ENCODE measurements around the gene RALGPS2. TPM values are rescaled to one million over a fixed set of nuclear protein-coding genes. Genes with fewer than 3 reads are reported as not detected.

The RALGPS2 gene
- polyA plus RNA-seq, 1 of the 3 experiments (the other 2 are of a cell fraction) = 5.1 TPM

GRCh38 chr1:178955391-178955954 lies 230.4 kb downstream of the RALGPS2 start:
- no peaks in the 10 kb centered on the region for H3K27me3 ChIP-seq (ENCODE audit: insufficient read depth)
- no peaks in the 10 kb centered on the region for H3K9me2 ChIP-seq
- no peak overlapping the region for H3K4me3 ChIP-seq (ENCODE audit: low read depth in 2 of 2, low read length in 1 of 2)
- no peak overlapping the region for H2AFZ ChIP-seq (ENCODE audit: low read depth)
- 8% methylated on average over 1 of the region's 1 CpG for WGBS (ENCODE audit: low lambda C conversion rate)
- H3K27ac ChIP-seq (ENCODE audit: low read depth in 2 of 2, low read length in 1 of 2) = no peak overlapping the region
- H3K9me3 ChIP-seq = no peaks in the 10 kb centered on the region
- no peaks in the 10 kb centered on the region for H3F3A ChIP-seq (replicated peaks; ENCODE audit: insufficient read depth)
- H4K20me1 ChIP-seq (ENCODE audit: insufficient read depth) = no peaks in the 10 kb centered on the region
- ChIA-PET POLR2A (no interaction called here), CTCF (no interaction called here)
- H3K36me3 ChIP-seq (replicated peaks in 1 of 2; ENCODE audit: control insufficient read depth in 1 of 2, insufficient read depth in 2 of 2, low read length in 1 of 2) = no peaks in the 10 kb centered on the region
- peaks cover 0 to 8% of the 10 kb centered on the region in 2 experiments; a peak in 1 of 4 replicates for H3K4me1 ChIP-seq (ENCODE audit: control insufficient read depth in 1 of 2, insufficient read depth in 2 of 2, low read depth in 1 of 2, low read length in 1 of 2)
- H3K79me2 ChIP-seq (ENCODE audit: insufficient read depth) = no peaks in the 10 kb centered on the region
- no peak overlapping the region for H3K4me2 ChIP-seq
- TF ChIP-seq RXRA (IDR thresholded peaks at IDR 0.05; ENCODE audit: borderline replicate concordance, low read depth) (no peak), YY1 (IDR thresholded peaks at IDR 0.05; ENCODE audit: low read depth) (no peak)
- DNase-seq = no peak
- H3K9ac ChIP-seq = no peak overlapping the region

GRCh38 chr1:178958491-178958890 lies 233.4 kb downstream of the RALGPS2 start:
- Histone ChIP-seq H3K4me2 (no peak overlapping the region), H3K4me3 (ENCODE audit: low read depth in 2 of 2, low read length in 1 of 2) (no peak overlapping the region), H3K9ac (no peak overlapping the region), H3K27me3 (ENCODE audit: insufficient read depth) (no peaks in the 10 kb centered on the region), H3K9me3 (no peaks in the 10 kb centered on the region), H2AFZ (ENCODE audit: low read depth) (no peak overlapping the region), H3K9me2 (no peaks in the 10 kb centered on the region), H3F3A (replicated peaks; ENCODE audit: insufficient read depth) (no peaks in the 10 kb centered on the region), H3K36me3 (replicated peaks in 1 of 2; ENCODE audit: control insufficient read depth in 1 of 2, insufficient read depth in 2 of 2, low read length in 1 of 2) (no peaks in the 10 kb centered on the region), H3K27ac (ENCODE audit: low read depth in 2 of 2, low read length in 1 of 2) (no peak overlapping the region), H4K20me1 (ENCODE audit: insufficient read depth) (no peaks in the 10 kb centered on the region), H3K79me2 (ENCODE audit: insufficient read depth) (no peaks in the 10 kb centered on the region), H3K4me1 (ENCODE audit: control insufficient read depth in 1 of 2, insufficient read depth in 2 of 2, low read depth in 1 of 2, low read length in 1 of 2) (no peaks in the 10 kb centered on the region)
- ChIA-PET POLR2A (no interaction called here), CTCF (no interaction called here)
- TF ChIP-seq EZH2phosphoT487 (IDR thresholded peaks at IDR 0.05; ENCODE audit: borderline replicate concordance, low read depth) (no peak), YY1 (IDR thresholded peaks at IDR 0.05; ENCODE audit: low read depth) (no peak), USF1 (IDR thresholded peaks at IDR 0.05; ENCODE audit: borderline replicate concordance, low read depth) (no peak)
- 60% methylated on average over 4 of the region's 9 CpGs for WGBS (ENCODE audit: low lambda C conversion rate)
- no peak for DNase-seq

- Histone ChIP-seq H3K79me2 (ENCODE audit: insufficient read depth) (no peaks in the 10 kb centered on the region), H3K4me2 (no peak overlapping the region), H3F3A (replicated peaks; ENCODE audit: insufficient read depth) (no peaks in the 10 kb centered on the region), H3K36me3 (replicated peaks in 1 of 2; ENCODE audit: control insufficient read depth in 1 of 2, insufficient read depth in 2 of 2, low read length in 1 of 2) (no peaks in the 10 kb centered on the region), H3K27me3 (ENCODE audit: insufficient read depth) (no peaks in the 10 kb centered on the region), H2AFZ (ENCODE audit: low read depth) (no peak overlapping the region), H4K20me1 (ENCODE audit: insufficient read depth) (no peaks in the 10 kb centered on the region), H3K9me3 (no peaks in the 10 kb centered on the region), H3K9me2 (no peaks in the 10 kb centered on the region), H3K9ac (no peak overlapping the region), H3K27ac (ENCODE audit: low read depth in 2 of 2, low read length in 1 of 2) (no peak overlapping the region), H3K4me3 (ENCODE audit: low read depth in 2 of 2, low read length in 1 of 2) (no peak overlapping the region), H3K4me1 (ENCODE audit: control insufficient read depth in 1 of 2, insufficient read depth in 2 of 2, low read depth in 1 of 2, low read length in 1 of 2) (no peaks in the 10 kb centered on the region)
- WGBS (ENCODE audit: low lambda C conversion rate) = 70% methylated on average over 17 of the region's 17 CpGs
- ChIA-PET CTCF (interaction anchor here (1.0 kb wide), 1 partner anchor 43 kb away, joined by 3 read pairs; no protein-coding TSS in a partner anchor), POLR2A (no interaction called here)
- peak; percentile 3 for DNase-seq
- TF ChIP-seq MXI1 (IDR thresholded peaks at IDR 0.05; ENCODE audit: low read depth, low read length) (no peak), CTCF (IDR thresholded peaks at IDR 0.05) (no peak), GABPA (IDR thresholded peaks at IDR 0.05; ENCODE audit: low read depth) (no peak), TCF12 (IDR thresholded peaks at IDR 0.05) (no peak), REST (IDR thresholded peaks at IDR 0.05; ENCODE audit: low read depth, low read length) (no peak), FOSL2 (IDR thresholded peaks at IDR 0.05; ENCODE audit: borderline replicate concordance, low read depth) (no peak), RFX5 (IDR thresholded peaks at IDR 0.05; ENCODE audit: low read length) (no peak), POLR2AphosphoS5 (IDR thresholded peaks at IDR 0.05; ENCODE audit: low read depth, low read length) (no peak), MAX (IDR thresholded peaks at IDR 0.05; ENCODE audit: low read depth) (no peak), FOXJ3 (CRISPR knock-in tag; IDR thresholded peaks at IDR 0.05) (no peak)
These were observed 234.8 kb downstream of the RALGPS2 start for GRCh38 chr1:178959543-178960460.
